ENCODE data around the gene NKAPD1. TPM values are rescaled to one million over a fixed set of nuclear protein-coding genes. Genes with fewer than 3 reads are reported as not detected.
A peak's percentile ranks its signal among the peaks of the same experiment; 100 is the strongest.

NKAPD1 gene
- total and polyA plus RNA-seq, 9 of the 15 experiments (the other 6 are each of a cell fraction or from before 2014, with no cell fraction given): 14.1 to 73.5 (median 29.3) TPM

GRCh38 chr11:112086422-112087191 is 12.5 kb downstream of the NKAPD1 start, which contains the start of the genes SDHD and TIMM8B (continued):
- no peak for TF ChIP-seq ZNF655 (CRISPR knock-in tag; IDR thresholded peaks at IDR 0.05)
- peak; percentile 67; the same call in 1 of the 2 replicates for TF ChIP-seq BRD4 (IDR thresholded peaks at IDR 0.05)
- TF ChIP-seq UBTF (IDR thresholded peaks at IDR 0.05; ENCODE audit: borderline replicate concordance in 1 of 2, low read depth in 2 of 2, low read length in 2 of 2): peak in 1 of 2 experiments; percentile 74; a peak in 1 of 4 replicates
- TF ChIP-seq ARHGAP35 (IDR thresholded peaks at IDR 0.05; ENCODE audit: partially characterized antibody): no peak
- no peak for TF ChIP-seq ZNF395 (CRISPR knock-in tag; IDR thresholded peaks at IDR 0.05)
- TF ChIP-seq ZNF589 (CRISPR knock-in tag; IDR thresholded peaks at IDR 0.05; ENCODE audit: low read depth): no peak
- no peak for TF ChIP-seq ZNF449 (CRISPR knock-in tag; IDR thresholded peaks at IDR 0.05)
- peak; percentile 79 for TF ChIP-seq HCFC1 (IDR thresholded peaks at IDR 0.05; ENCODE audit: low read depth, low read length)
- no peak for TF ChIP-seq ZNF561 (CRISPR knock-in tag; conservative IDR thresholded peaks at IDR 0.05)
- TF ChIP-seq PTRF (tag; IDR thresholded peaks at IDR 0.05): no peak
- TF ChIP-seq BCL6 (CRISPR knock-in tag; IDR thresholded peaks at IDR 0.05): no peak
- no peak for TF ChIP-seq ZBTB49 (CRISPR knock-in tag; IDR thresholded peaks at IDR 0.05; ENCODE audit: borderline replicate concordance)
- TF ChIP-seq CTBP1 (IDR thresholded peaks at IDR 0.05; ENCODE audit: borderline replicate concordance): peak; percentile 50; the same call in 1 of the 2 replicates
- peak; percentile 97 to 98 for TF ChIP-seq NRF1 (conservative IDR thresholded peaks at IDR 0.05 in 1 of 2, IDR thresholded peaks at IDR 0.05 in 1 of 2)
- TF ChIP-seq PURB (CRISPR knock-in tag; IDR thresholded peaks at IDR 0.05; ENCODE audit: low read depth): no peak
- no peak for TF ChIP-seq ZNF780A (CRISPR knock-in tag; IDR thresholded peaks at IDR 0.05)
